GM20431 (cell line): Measurements from ENCODE around the gene PPP2R5C.
"Not testable (repeated sequence)": the region's sequence is repeated elsewhere in the genome, so short reads cannot be mapped to it uniquely, and the experiment has no call there.

ENCODE experiments used
- in situ Hi-C: fragments of 300-500 bp; cut with MseI, MboI; formaldehyde crosslinking; loops from one replicate; pipeline ENCODE4 v1.15.0; 2020; ENCODE audit warnings: low sequenced_read_pairs; ENCODE audit not compliant: unreplicated experiment

Gene PPP2R5C

DNA sequence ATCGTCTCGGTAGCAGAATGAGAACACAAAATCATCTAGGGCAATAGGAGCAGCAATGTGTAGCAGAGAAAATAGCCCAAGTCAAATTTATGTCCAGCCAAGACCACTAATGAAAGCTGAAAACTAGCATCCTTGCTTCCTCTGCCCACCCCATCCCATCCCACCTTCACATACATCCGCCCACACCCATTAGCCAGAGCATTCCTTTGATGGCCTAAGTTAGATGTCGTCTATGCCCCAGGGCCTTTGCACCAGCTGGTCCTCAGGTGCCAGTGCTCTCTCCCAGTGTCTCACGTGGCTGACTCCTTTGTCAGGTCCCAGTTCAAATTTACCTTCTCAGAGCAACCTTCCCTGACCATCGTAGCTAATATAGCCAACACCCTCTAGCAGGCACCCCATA is 17.8 kb upstream of the PPP2R5C start:
- in situ Hi-C loops, result no loop called here

GRCh38 chr14:101744382-101744781 is 17.1 kb upstream of the PPP2R5C start:
- in situ Hi-C loops, result not testable (repeated sequence)

DNA sequence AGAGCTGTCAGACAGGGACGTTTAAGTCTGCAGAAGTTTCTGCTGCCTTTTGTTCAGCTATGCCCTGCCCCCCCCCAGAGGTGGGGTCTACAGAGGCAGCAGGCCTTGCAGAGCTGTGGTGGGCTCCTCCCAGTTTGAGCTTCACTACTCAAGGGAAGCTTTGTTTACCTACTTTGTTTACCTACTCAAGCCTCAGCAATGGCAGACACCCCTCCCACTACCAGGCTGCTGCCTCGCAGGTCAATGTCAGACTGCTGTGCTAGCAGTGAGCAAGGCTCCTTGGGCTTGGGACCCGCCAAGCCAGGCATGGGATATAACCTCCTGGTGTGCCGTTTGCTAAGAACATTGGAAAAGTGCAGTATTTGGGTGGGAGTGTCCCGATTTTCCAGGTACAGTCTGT is 11.8 kb upstream of the PPP2R5C start:
- in situ Hi-C loops, result not testable (repeated sequence)

GRCh38 chr14:101754893-101755292 is 6.6 kb upstream of the PPP2R5C start:
- in situ Hi-C loops, result no loop called here

DNA sequence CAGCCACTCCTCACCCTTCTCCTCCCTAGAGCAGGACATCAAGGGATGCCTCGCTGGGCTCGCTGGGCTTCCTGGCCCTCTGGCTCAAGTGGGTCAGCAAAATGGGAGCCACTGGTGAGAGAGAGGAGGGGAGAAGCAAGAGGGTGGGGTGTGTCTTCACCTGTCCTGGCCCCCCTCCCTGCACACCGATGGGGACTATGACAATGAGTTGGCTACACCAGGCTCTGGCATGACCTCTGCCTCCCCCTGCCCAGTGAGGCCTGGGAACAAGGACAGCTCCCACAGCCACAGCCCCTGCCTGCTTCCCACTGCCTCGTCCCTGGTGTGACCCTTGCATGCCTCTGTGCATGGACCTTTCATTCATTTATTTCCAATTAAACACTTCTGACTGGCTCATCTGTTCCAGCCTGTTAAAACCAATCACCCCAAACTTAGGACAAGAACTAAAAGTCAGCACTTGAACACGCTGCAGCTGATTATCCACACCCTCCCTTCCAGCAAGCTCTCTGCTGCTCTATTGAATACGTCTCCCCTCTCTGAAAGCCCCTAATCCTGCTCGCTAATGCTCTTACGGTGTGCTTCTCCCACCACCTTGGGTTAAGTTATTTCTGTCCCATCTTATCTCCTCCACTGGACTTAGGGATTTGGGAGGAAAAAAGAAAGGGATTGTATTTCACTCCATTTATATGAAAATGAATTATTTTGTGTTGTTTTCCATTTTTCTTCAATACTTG is 5.8 kb upstream of the PPP2R5C start:
- in situ Hi-C loops, result no loop called here

DNA sequence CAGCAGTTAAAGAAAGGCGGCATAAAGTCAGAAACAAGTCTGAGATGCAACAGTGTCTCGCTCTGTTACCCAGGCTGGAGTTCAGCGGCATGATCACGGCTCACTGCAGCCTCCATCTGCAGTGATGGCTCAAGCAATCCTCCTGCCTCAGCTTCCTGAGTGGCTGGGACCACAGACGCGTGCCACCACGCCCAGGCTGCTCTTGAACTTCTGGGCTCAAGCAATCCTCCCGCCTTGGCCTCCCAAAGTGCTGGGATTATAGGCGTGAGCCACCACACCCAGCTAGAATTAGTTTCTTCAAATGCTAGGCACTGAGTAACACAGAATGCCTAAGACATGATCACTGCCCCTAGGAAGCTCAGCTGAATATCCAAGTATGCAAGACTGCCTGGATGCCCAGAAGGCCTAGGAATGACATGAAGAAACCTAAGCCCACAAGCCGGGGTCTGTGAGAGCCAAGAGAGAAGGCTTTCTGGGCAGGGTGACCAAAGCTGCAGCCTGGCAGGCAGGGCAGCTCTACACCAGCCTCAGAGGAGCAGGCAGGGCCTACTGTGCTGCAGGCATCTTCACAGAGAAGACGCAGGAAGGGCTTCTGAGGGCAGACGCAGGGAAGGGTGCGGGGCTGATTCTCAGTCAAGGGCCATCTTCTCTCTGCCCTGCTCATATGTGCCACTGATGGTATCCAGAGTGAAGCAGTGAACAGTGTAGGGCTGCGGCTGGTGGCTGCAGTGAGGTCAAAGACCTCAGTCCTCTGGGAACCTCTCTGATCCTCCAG is 4.3 kb upstream of the PPP2R5C start:
- in situ Hi-C loops, result no loop called here

GRCh38 chr14:101757839-101758211 is 3.7 kb upstream of the PPP2R5C start:
- in situ Hi-C loops, result no loop called here

DNA sequence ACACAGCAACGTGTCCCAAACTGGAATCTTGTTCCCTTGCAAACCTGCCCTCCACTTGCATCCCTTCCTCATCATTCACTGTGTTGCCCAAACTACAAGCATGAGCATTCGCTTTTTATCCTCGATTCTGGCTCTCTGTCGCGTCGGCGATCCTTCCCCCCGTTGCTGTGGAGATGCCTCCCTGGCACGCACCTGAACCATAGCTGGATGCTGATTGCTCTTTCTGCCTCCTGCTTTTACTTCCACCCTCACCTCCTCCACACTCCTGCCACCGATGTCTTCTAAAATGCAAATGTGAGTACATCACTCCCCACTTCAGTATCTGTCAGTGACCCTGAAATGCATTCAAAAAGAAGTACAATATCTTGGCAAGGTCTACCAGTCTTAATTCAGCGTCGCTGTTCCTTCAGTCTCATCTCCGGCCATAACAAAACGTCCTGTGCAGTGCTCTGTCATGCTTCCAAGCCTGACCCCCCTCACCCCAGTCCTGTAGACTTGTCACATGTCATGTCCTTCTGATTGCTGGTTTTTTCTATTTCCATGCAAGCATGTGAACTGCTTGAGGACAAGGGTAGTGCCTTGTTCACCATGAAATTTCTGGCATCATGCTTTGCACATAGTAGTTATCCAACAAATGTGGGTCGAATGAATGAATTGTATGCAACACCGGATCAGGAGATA is 2.5 kb upstream of the PPP2R5C start:
- in situ Hi-C loops, result no loop called here

DNA sequence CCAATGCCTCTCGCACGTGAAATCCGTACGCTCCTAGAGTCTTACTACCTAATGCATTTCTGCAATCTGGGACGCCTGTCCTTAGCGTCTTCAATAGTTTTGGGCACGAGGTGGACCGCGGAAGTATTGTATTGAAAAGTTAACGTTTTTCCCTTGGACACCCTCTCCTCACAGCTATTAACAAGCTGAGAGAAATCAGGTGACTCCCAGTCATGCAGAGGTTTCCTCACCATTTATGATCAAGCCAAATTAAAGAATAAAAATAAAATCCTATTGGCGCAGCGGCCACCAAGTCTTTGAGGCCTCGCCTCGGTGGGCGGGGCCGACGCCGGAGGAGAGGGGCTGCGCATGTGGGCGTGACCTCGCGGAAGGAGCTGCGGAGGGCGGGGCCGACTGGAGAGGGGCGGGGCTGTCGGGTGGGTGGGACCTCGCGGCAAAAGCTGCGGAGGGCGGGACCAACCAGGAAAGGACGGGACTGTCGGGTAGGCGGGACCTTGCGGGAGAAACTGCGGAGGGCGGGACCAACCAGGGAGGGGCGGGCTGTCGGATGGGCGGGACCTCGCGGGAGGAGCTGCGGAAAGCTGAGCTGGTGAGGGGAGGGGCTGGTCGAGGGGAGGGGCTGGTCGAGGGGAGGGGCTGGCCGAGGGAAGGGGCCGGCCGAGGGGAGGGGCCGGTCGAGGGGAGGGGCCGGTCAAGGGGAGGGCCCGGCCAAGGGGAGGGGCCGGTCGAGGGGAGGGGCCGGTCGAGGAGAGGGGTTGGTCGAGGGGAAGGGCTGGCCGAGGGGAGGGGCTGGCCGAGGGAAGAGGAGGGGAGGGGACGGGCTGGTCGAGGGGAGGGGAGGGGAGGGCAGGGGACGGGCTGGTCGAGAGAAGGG is 1.1 kb upstream of the PPP2R5C start:
- in situ Hi-C loops, result no loop called here

DNA sequence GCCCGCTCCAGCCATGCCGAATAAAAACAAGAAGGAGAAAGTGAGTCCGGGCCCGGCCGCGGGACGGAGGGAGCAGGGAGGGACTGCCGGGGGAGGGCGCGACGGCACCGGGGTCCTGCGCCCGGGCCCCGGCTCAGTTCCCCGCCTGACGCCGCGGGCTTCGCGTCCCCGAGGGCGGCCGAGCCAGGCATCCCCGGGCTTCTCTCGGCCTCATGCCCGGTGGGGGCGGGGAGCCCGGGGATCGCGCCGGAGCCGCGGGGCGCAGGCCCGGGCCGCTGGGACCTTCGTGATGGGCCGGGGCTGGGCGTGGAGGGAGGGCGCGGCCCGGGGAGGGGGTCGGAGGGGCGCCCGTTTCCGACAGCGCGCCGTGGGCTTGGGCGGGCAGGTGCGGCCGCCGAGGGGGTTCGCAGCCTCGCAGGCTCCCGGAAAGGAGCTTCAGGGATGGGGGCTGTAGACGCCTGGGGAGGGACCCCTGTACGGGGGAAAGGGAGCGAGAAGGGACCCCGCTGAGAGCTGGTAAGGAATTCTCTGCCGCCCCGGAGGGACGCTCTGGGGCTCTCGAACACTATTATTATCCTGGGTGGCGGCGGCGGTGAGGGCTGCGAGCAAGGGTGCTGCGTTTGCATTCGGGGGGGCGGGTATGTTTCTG is 496 bp downstream of the PPP2R5C start:
- in situ Hi-C loops, result no loop called here

DNA sequence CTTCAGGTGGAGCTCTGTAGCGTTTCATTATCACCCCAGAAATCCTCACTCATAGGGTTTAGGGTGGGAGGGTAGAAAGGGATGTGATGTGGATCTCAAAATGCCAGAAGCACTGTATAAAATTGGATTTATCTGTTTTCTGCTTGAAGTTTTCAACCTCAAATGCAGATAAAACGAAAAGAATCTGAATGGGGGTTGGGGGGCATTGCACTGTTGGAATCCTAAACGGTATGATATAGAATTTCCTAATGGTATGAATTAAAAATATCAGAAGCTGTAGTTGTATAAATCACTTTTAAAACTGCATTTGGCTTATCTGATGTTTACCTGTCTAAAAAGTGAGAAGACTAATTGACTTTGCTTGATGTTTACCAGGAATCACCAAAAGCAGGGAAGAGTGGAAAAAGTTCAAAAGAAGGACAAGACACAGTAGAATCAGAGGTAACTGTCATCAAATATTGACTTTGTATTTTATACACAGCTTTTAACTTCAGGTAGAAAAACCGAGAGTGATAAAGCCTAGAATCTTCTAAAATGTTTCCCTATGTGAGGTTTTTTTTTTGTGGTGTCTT is 1.1 kb downstream of the PPP2R5C start:
- in situ Hi-C loops, result no loop called here

GRCh38 chr14:101763941-101764709 is 2.6 kb downstream of the PPP2R5C start:
- in situ Hi-C loops, result no loop called here

- in situ Hi-C loops, result no loop called here
These were observed 6.3 kb downstream of the PPP2R5C start for GRCh38 chr14:101767618-101768362.

GRCh38 chr14:101770183-101770582 is 8.7 kb downstream of the PPP2R5C start:
- in situ Hi-C loops, result no loop called here

DNA sequence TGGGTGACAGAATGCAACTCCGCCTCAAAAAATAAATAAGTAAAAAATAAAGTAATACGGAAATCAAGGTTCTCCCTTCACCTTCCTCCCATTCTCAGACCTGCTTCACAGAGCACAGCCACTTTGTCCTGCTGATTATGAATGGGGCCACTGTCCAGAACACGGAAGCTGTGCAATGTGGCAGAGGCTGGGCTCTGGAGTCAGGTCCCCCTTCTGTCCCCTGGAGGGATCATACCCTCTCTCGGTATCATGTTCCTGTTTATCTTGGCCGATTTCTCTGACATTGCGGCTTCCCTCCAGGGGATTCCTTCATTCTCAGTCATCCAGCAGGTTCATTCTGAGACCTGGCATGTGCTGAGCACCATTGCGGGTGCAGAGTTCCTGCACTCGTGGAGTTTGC is 11.3 kb downstream of the PPP2R5C start:
- in situ Hi-C loops, result no loop called here

DNA sequence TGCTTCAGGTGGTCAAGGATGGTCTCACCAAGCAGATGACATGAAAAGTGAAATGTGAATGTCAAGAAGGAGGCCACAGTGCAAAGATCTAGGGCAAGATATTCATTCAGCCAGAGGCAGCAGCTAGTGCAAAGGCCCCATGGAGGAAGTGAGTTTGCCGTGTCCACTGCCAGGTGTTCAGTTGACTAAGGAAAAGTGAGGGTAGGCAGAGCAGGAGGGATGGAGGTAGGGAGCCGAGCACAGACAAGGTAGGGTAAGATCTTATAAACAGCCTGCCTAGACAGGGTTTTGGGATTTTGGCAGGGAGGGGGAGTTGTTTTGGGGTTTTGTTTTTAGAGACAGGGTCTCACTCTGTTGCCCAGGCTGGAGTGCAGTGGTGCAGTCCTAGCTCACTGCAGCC is 11.9 kb downstream of the PPP2R5C start:
- in situ Hi-C loops, result no loop called here

DNA sequence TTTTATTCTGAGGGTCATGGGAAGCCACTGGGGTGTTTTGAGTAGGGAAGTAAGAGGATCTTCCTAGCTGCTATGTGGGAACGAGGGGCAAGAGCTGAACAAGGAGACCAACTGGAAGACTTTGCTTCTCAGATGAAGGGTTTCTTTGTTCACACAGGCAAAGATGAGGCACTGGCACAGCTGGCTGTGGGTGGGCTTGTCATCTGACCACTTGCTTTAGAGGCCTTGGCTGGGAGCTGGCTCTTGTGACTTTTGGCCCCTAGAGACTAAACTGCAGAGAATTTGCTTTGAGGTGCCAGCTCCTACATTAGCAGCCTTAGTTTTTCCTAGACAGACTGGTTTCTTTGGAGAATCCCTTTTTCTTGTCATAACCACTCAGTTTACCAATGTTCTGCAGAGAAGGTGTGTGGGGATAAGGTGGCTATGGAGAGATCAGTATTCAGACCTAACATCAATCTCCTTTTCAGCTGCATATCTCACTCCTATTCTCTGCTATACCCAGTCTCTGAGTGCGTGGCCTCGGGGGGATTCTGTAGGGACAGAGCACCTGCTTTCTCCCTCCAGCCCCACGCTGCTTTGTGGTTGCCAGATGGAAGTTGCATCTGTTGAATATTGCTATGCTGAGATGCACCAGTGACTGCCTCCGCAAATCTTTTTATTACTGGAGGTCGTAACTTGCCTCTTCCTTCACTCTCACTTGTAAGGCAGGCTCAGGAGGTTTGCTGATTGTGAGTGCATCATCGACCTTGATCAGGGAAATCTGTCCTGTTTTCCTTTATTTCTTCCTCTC is 12.7 kb downstream of the PPP2R5C start:
- in situ Hi-C loops, result no loop called here
